ENCODE data around the gene ASB18. TPM values are rescaled to one million over a fixed set of nuclear protein-coding genes. Genes with fewer than 3 reads are reported as not detected.

ASB18 gene
- polyA plus RNA-seq, 3 donors = not detected

GRCh38 chr2:236265675-236266074 lies 1.5 kb upstream of the ASB18 start:
- no peaks in the 10 kb centered on the region for H3K36me3 ChIP-seq (replicated peaks in 1 of 2; ENCODE audit: control insufficient read depth in 1 of 2, insufficient read depth in 2 of 2, low read length in 2 of 2)
- no peak overlapping the region for H3K27ac ChIP-seq (ENCODE audit: low read depth in 1 of 2, low read length in 2 of 2)
- Mint-ChIP-seq H3K27ac (no peak overlapping the region), H3K4me3 (no peak overlapping the region), H3K36me3 (no peaks in the 10 kb centered on the region), H3K9me3 (peaks cover 13 to 37% (median 24%) of the 10 kb centered on the region in 7 donors), H3K27me3 (ENCODE audit: low read depth in 3 of 3) (peaks cover under 1 to 10% (median 2%) of the 10 kb centered on the region in 3 donors), H3K4me1 (no peaks in the 10 kb centered on the region)
- no peaks in the 10 kb centered on the region for H3K4me1 ChIP-seq (ENCODE audit: control insufficient read depth in 1 of 2, insufficient read depth in 2 of 2, low read length in 2 of 2)
- no peak overlapping the region for H3K9ac ChIP-seq (ENCODE audit: insufficient read depth, low read length, poor library complexity, severe bottlenecking)
- DNase-seq = no peak
- H3K4me3 ChIP-seq (replicated peaks in 1 of 3; ENCODE audit: low read depth in 2 of 3, low read length in 3 of 3) = no peak overlapping the region
- intact Hi-C loops (cut with micrococcal nuclease) = no loop called here
- H3K4me2 ChIP-seq (replicated peaks; ENCODE audit: extremely low read depth, low read length, poor library complexity, severe bottlenecking) = no peak overlapping the region
- no peaks in the 10 kb centered on the region for H4K20me1 ChIP-seq (ENCODE audit: insufficient read depth, low read length)
- H3K27me3 ChIP-seq (ENCODE audit: control insufficient read depth in 2 of 2, insufficient read depth in 2 of 2, low read length in 2 of 2) = no peaks in the 10 kb centered on the region
- TF ChIP-seq CTCF (IDR thresholded peaks at IDR 0.05) = no peak
- H3K9me3 ChIP-seq (replicated peaks in 1 of 2; ENCODE audit: control insufficient read depth in 1 of 2, insufficient read depth in 1 of 2, low read length in 2 of 2) = peaks cover 22% of the 10 kb centered on the region in 2 donors
- no peaks in the 10 kb centered on the region for H3K79me2 ChIP-seq (ENCODE audit: insufficient read depth, low read length)
- no peak overlapping the region for H2AFZ ChIP-seq (ENCODE audit: insufficient read depth, low read depth, low read length, poor library complexity, severe bottlenecking)

- no peak for DNase-seq
- no peak for TF ChIP-seq CTCF (IDR thresholded peaks at IDR 0.05)
- peaks cover 5 to 16% (median 10%) of the 10 kb centered on the region in 7 donors for H3K9me3 Mint-ChIP-seq
- H3K27me3 Mint-ChIP-seq (ENCODE audit: low read depth in 3 of 3) = peaks cover 1 to 8% (median 3%) of the 10 kb centered on the region in 3 donors
- no peak overlapping the region for H3K9ac ChIP-seq (ENCODE audit: insufficient read depth, low read length, poor library complexity, severe bottlenecking)
- H3K4me1 Mint-ChIP-seq = no peaks in the 10 kb centered on the region
- H3K27ac ChIP-seq (ENCODE audit: low read depth in 1 of 2, low read length in 2 of 2) = no peak overlapping the region
- peaks cover 8 to 13% of the 10 kb centered on the region in 2 donors for H3K9me3 ChIP-seq (replicated peaks in 1 of 2; ENCODE audit: control insufficient read depth in 1 of 2, insufficient read depth in 1 of 2, low read length in 2 of 2)
- H2AFZ ChIP-seq (ENCODE audit: insufficient read depth, low read depth, low read length, poor library complexity, severe bottlenecking) = no peak overlapping the region
- no peaks in the 10 kb centered on the region for H3K79me2 ChIP-seq (ENCODE audit: insufficient read depth, low read length)
- 87% methylated on average over 3 of the region's 7 CpGs for WGBS (ENCODE audit: insufficient coverage)
- no peaks in the 10 kb centered on the region for H4K20me1 ChIP-seq (ENCODE audit: insufficient read depth, low read length)
- H3K4me1 ChIP-seq (ENCODE audit: control insufficient read depth in 1 of 2, insufficient read depth in 2 of 2, low read length in 2 of 2) = no peaks in the 10 kb centered on the region
- intact Hi-C loops (cut with micrococcal nuclease) = no loop called here
- H3K4me2 ChIP-seq (replicated peaks; ENCODE audit: extremely low read depth, low read length, poor library complexity, severe bottlenecking) = no peak overlapping the region
- H3K36me3 ChIP-seq (replicated peaks in 1 of 2; ENCODE audit: control insufficient read depth in 1 of 2, insufficient read depth in 2 of 2, low read length in 2 of 2) = no peaks in the 10 kb centered on the region
- no peaks in the 10 kb centered on the region for H3K27me3 ChIP-seq (ENCODE audit: control insufficient read depth in 2 of 2, insufficient read depth in 2 of 2, low read length in 2 of 2)
- H3K4me3 Mint-ChIP-seq = no peak overlapping the region
- no peak overlapping the region for H3K27ac Mint-ChIP-seq
- no peaks in the 10 kb centered on the region for H3K36me3 Mint-ChIP-seq
- no peak overlapping the region for H3K4me3 ChIP-seq (replicated peaks in 1 of 3; ENCODE audit: low read depth in 2 of 3, low read length in 3 of 3)
Observed at GRCh38 chr2:236262238-236262637, 2.0 kb downstream of the ASB18 start.
